Activated CD4-positive, alpha-beta memory T cell treated with anti-CD3 and anti-CD28 coated beads for 36 hours (primary cell): Measurements from ENCODE around the gene ARG1. TPM values are rescaled to one million over a fixed set of nuclear protein-coding genes. Genes with fewer than 3 reads are reported as not detected.

Experiments used
- CTCF ChIA-PET: fragments of 350-600 bp; sonication (Branson Sonifier 250); formaldehyde crosslinking; loops from one replicate; lab custom pipeline; 2021; ENCODE audit warnings: antibody characterized with exemption, inconsistent platforms; lab: Charles Lee
- POLR2A ChIA-PET: fragments of 350-600 bp; sonication (Branson Sonifier 250); formaldehyde crosslinking; loops from one replicate; lab custom pipeline; 2021; ENCODE audit warnings: antibody characterized with exemption; lab: Charles Lee
- DNase-seq: peaks from one replicate; pipeline ENCODE4 v3.0.0-alpha.2; 2020
- H3K27ac Mint-ChIP-seq: one replicate; pipeline ENCODE4 v1.8.0; 2021; ENCODE audit warnings: mixed read lengths
- H3K27me3 Mint-ChIP-seq: one replicate; pipeline ENCODE4 v1.8.0; 2021; ENCODE audit warnings: mixed read lengths
- H3K36me3 Mint-ChIP-seq: one replicate; pipeline ENCODE4 v1.8.0; 2021; ENCODE audit warnings: mixed read lengths
- H3K4me1 Mint-ChIP-seq: one replicate; pipeline ENCODE4 v1.8.0; 2021; ENCODE audit warnings: low read depth, mixed read lengths
- H3K4me3 Mint-ChIP-seq: one replicate; pipeline ENCODE4 v1.8.0; 2021; ENCODE audit warnings: mild to moderate bottlenecking, mixed read lengths
- H3K9me3 Mint-ChIP-seq: one replicate; pipeline ENCODE4 v1.8.0; 2021; ENCODE audit warnings: mixed read lengths
- intact Hi-C: fragments of 100-400 bp; cut with micrococcal nuclease; formaldehyde crosslinking; loops from one replicate; pipeline ENCODE4 v1.15.1; 2023
- total RNA-seq, 2 experiments: library from RNA; stranded (reverse); gene quantifications; one replicate each; pipeline ENCODE4 v1.2.3, GENCODE V29; 2021

ARG1 gene
- total RNA-seq, 2 experiments from 2014 or later, result not detected

GRCh38 chr6:131631625-131632289 lies 58.7 kb downstream of the ARG1 start:
- intact Hi-C loops, result no loop called here
- Mint-ChIP-seq H3K36me3 (peaks cover 7% of the 10 kb centered on the region), H3K27ac (no peak overlapping the region), H3K9me3 (no peaks in the 10 kb centered on the region), H3K4me3 (no peak overlapping the region), H3K4me1 (peaks cover 26% of the 10 kb centered on the region), H3K27me3 (no peaks in the 10 kb centered on the region)
- POLR2A ChIA-PET, result no interaction called here
- CTCF ChIA-PET, result no interaction called here
- no peak for DNase-seq

Other genes starting within 250 kb of the ARG1 start
- gene MED23, start 55.0 kb downstream of the ARG1 start, total RNA-seq, result 10 to 100 TPM; 25.5 to 26.0 TPM
- under 1 TPM; 0.82 to 0.86 TPM for gene ENPP3, start 64.1 kb downstream of the ARG1 start, total RNA-seq
- not detected for gene OR2A4, start 128.2 kb downstream of the ARG1 start, total RNA-seq
- gene CTAGE9, start 137.8 kb downstream of the ARG1 start, total RNA-seq, result not detected
- gene ENPP1, start 234.8 kb downstream of the ARG1 start, total RNA-seq, result 1 to 10 TPM; 1.1 to 1.4 TPM